GM13976 (cell line): Measurements from ENCODE around the gene CMTM8.

Experiments
- DNase-seq: peaks from one replicate; pipeline ENCODE4 v3.0.0; 2012; ENCODE audit warnings: low spot score
- in situ Hi-C: fragments of 300-500 bp; cut with MboI; formaldehyde crosslinking; loops from one replicate; pipeline ENCODE4 v1.12.0; 2022; ENCODE audit warnings: low sequenced_read_pairs, mixed read lengths, inconsistent platforms; ENCODE audit not compliant: unreplicated experiment
- TF ChIP-seq, protein P1 (sequence below): IDR thresholded peaks from 2 replicates; pipeline ENCODE4 v1.5.1; 2012; ENCODE audit warnings: borderline replicate concordance, mild to moderate bottlenecking; ENCODE audit not compliant: insufficient read depth; ENCODE audit errors: extremely low read depth, missing control alignments, control extremely low read depth

CMTM8 gene

DNA sequence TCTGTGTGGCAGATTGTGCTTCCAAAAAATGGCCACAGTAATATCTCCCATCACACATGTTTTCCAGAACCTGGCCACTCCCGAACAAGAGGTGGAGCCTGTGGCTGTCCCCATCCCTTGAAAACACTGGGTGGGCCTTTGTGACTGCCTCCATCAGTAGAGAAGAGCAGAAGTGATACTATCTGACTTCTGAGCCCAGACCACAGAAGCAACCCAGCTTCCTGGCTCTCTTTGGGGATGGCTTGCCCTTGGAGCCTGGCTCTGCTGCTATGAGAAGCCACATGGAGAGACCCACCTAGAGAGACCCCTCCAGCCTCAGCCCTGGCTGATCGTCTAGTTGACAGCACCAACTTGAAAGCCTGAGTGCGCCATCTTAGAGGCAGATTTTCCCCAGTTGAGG, 39.8 kb upstream of the CMTM8 start:
- in situ Hi-C loops: no loop called here

DNA sequence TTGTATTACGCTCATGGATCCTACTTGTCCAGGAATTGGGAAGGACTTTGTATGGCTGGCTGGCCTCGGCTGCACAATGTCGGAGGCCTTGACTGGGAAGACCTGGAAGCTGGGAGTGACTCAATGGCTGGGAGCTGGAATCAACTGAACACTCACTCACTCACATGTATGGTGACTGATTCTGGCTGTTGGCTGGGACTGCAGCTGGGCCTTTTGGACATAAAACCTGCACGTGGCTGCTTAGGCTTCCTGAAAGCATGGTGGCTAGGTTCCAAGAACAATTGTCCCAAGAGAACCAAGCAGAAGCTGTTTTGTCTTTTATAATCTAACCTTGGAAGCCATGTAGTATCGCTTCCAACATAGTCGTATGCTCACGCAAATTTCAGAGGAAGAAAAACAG, 38.0 kb upstream of the CMTM8 start:
- in situ Hi-C loops: no loop called here
- TF ChIP-seq, protein P1, sequence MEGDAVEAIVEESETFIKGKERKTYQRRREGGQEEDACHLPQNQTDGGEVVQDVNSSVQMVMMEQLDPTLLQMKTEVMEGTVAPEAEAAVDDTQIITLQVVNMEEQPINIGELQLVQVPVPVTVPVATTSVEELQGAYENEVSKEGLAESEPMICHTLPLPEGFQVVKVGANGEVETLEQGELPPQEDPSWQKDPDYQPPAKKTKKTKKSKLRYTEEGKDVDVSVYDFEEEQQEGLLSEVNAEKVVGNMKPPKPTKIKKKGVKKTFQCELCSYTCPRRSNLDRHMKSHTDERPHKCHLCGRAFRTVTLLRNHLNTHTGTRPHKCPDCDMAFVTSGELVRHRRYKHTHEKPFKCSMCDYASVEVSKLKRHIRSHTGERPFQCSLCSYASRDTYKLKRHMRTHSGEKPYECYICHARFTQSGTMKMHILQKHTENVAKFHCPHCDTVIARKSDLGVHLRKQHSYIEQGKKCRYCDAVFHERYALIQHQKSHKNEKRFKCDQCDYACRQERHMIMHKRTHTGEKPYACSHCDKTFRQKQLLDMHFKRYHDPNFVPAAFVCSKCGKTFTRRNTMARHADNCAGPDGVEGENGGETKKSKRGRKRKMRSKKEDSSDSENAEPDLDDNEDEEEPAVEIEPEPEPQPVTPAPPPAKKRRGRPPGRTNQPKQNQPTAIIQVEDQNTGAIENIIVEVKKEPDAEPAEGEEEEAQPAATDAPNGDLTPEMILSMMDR: no peak
- no peak for DNase-seq

More for the DNA sequence above, 39.8 kb upstream of the CMTM8 start:
- TF ChIP-seq, protein P1: no peak
- no peak for DNase-seq

DNA sequence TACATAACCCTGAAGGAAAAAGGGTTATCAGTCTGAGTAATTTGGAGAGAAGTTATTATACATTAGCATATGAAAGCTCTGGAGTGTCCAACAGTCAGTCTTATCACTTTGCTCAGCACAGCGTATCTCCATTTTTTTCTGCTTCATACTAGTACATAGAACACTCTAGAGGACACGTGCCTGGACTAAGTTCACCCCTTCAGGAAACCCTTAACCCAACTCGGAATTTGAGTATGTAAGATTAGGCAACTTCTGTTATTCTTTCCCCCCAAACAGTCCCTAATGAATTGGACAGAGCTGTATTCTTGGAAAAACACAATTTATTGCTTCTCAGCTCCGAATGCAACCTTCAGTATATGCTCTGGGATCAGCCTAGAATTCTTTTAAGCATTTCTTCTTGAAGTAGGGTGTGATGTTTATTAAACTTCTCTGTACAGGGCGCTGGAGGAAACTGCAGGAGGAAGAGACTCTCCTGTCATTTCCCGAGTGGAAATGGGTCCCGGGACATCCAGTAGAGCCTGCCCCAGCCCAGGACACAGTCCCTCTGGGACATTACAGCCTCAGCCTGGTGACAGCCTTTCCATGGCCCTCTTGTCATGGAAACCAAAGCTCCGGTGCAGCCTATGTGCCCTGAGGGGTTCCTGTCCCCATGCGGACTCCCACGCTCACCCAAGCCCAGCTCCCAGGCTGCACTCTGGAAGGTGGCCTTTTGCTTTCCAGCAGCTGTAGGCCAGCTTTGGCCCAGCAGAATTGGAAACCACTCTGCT, 37.3 kb upstream of the CMTM8 start:
- in situ Hi-C loops: no loop called here

DNA sequence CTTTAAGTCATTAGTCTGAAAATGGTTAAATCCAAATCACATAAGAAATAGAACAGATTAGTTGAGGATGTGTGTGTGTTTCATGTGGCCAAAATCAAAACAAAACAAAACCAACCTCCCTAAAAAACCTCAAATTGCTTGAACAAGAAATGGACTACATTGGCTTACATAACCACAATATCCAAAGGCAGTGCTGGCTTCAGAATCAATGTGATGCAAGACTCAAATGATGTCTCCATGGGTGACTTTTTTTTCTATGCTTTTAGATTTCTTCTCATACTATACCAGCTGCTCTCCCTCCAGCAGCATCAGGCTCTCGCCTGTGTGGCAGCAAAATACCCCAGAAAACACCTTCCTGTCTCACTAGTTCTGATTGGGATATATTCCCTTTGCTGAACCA, 36.0 kb upstream of the CMTM8 start:
- DNase-seq: no peak
- in situ Hi-C loops: no loop called here
- TF ChIP-seq, protein P1: no peak

More for the DNA sequence above, 37.3 kb upstream of the CMTM8 start:
- DNase-seq: no peak
- TF ChIP-seq, protein P1: no peak

DNA sequence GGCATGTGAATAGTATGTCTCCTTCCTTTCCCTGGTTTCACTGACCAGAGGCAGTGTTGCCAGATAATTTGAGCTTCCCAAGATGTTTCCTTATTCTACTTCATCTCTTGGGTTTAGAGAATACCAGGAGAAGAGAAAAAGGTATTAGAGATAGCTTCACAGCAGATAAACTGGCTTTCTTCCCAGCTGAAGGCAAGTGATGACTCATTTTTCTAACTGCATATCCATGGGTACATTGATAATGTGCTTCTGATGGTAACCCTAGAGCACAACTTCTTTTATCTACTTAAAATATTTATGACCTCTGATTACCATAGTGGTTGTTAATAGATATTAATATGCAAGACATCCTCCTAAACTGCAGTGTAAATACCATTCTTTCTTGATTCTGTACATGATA, 34.6 kb upstream of the CMTM8 start:
- TF ChIP-seq, protein P1: no peak
- no peak for DNase-seq
- in situ Hi-C loops: no loop called here

DNA sequence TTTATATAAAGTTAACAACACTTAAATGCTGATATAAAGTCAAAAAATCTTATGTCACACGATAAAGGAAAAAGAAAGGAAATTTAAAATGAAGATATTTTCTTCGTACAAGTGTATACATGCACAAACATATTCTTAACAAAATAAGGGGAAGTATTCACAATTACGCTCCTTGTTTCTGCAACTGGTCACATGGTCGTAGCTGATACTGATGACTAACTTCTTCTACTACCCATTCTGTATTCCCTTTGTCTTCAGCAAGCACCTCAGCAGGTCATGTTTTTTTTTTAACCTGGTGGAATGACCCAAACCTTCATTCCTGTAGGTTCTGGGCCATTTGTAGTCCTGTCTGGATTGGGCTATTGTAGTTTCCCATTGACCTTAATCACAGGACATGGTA, 30.0 kb upstream of the CMTM8 start:
- no peak for DNase-seq
- in situ Hi-C loops: no loop called here
- TF ChIP-seq, protein P1: no peak

DNA sequence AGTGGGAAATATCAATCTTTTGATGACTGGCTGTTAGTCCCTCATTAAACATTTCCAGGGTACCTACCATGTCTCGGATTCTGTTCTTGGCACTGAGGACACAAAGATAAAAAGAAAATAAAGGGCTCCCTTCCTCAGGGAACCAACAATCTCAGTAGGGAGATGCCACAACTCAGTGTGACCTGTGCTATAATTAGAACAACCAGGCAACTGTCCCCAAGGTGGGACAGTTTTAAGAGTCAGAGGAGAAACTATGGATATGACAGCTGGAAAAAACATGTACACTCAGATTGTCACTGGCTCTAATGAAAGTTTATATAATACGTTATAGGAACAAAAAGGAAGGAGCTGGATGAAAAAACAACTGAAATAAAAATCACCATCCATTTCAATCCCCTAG, 23.3 kb upstream of the CMTM8 start:
- TF ChIP-seq, protein P1: no peak
- no peak for DNase-seq
- in situ Hi-C loops: no loop called here
